Activated effector memory CD4-positive, alpha-beta T cell treated with Interleukin-2 at 50 U/mL for 16 hours (primary cell): ENCODE data around the gene ZNF273.
"Not testable (repeated sequence)": the region's sequence is repeated elsewhere in the genome, so short reads cannot be mapped to it uniquely, and the experiment has no call there.

Experiments
- DNase-seq: peaks from one replicate; pipeline ENCODE4 v3.0.0-alpha.2; 2020

ZNF273 gene

GRCh38 chr7:64902806-64903721 lies at the start of gene ZNF273:
ZNF273 (plus strand) TSS chr7:64903273; CDS start chr7:64903318, 45 bp downstream.
- DNase-seq: peak; percentile 88

- DNase-seq: no peak
Observed at GRCh38 chr7:64853679-64854078, 49.4 kb upstream of the ZNF273 start.

GRCh38 chr7:64854969-64855368 lies 48.1 kb upstream of the ZNF273 start:
- no peak for DNase-seq

GRCh38 chr7:64863021-64863420 lies 40.1 kb upstream of the ZNF273 start:
- no peak for DNase-seq

GRCh38 chr7:64863530-64863929 lies 39.5 kb upstream of the ZNF273 start:
- not testable (repeated sequence) for DNase-seq

- DNase-seq: no peak
Observed at GRCh38 chr7:64863969-64864368, 39.1 kb upstream of the ZNF273 start.

- no peak for DNase-seq
Observed at GRCh38 chr7:64867863-64868440, 35.1 kb upstream of the ZNF273 start.

- no peak for DNase-seq
Observed at GRCh38 chr7:64868499-64868898, 34.6 kb upstream of the ZNF273 start.

GRCh38 chr7:64869121-64869725 lies 33.9 kb upstream of the ZNF273 start:
- no peak for DNase-seq

- DNase-seq: no peak
Observed at GRCh38 chr7:64869912-64870562, 33.0 kb upstream of the ZNF273 start.

- DNase-seq: no peak
Observed at GRCh38 chr7:64870656-64871055, 32.4 kb upstream of the ZNF273 start.

- no peak for DNase-seq
Observed at GRCh38 chr7:64871761-64872160, 31.3 kb upstream of the ZNF273 start.

- DNase-seq: no peak
Observed at GRCh38 chr7:64872351-64873154, 30.5 kb upstream of the ZNF273 start.

- DNase-seq: no peak
Observed at GRCh38 chr7:64873155-64873500, 29.9 kb upstream of the ZNF273 start.

- no peak for DNase-seq
Observed at GRCh38 chr7:64873517-64873916, 29.6 kb upstream of the ZNF273 start.

GRCh38 chr7:64874114-64874513 lies 29.0 kb upstream of the ZNF273 start:
- DNase-seq: no peak

GRCh38 chr7:64874562-64875250 lies 28.4 kb upstream of the ZNF273 start:
- no peak for DNase-seq

- no peak for DNase-seq
Observed at GRCh38 chr7:64875258-64875657, 27.8 kb upstream of the ZNF273 start.

- no peak for DNase-seq
Observed at GRCh38 chr7:64875658-64876406, 27.2 kb upstream of the ZNF273 start.

GRCh38 chr7:64876792-64877713 lies 26.0 kb upstream of the ZNF273 start:
- peak; percentile 37 for DNase-seq
